Measurements from ENCODE around the gene TIMM9.

- TF ChIP-seq POLR2AphosphoS5 (IDR thresholded peaks at IDR 0.05; ENCODE audit: low read depth, low read length), result no peak
- no peak for TF ChIP-seq CHD2 (IDR thresholded peaks at IDR 0.05; ENCODE audit: low read length, partially characterized antibody)
These were observed 17.3 kb upstream of the TIMM9 start for GRCh38 chr14:58444627-58445026.
